Right cardiac atrium (tissue), 5 donors: ENCODE data around the gene PAX7. TPM values are rescaled to one million over a fixed set of nuclear protein-coding genes. Genes with fewer than 3 reads are reported as not detected.

ENCODE experiments used
- ATAC-seq, 2 donors: fragments of 200-7000 bp; cut with Tn5 transposase; one replicate each; pipeline versions ENCODE4 v1.8.0 to v1.9.1; 2020; ENCODE audit warnings: moderate library complexity in 2 of 2, mild to moderate bottlenecking in 1 of 2
- DNase-seq, 3 donors: peaks; one replicate each; pipeline ENCODE4 v3.0.0-alpha.2; 2020
- H3K27ac ChIP-seq: one replicate; pipeline ENCODE4 v1.5.1; 2013; ENCODE audit warnings: mild to moderate bottlenecking, low read length, control low read depth, moderate library complexity
- H3K27me3 ChIP-seq: one replicate; pipeline ENCODE4 v1.6.1; 2013; ENCODE audit not compliant: control insufficient read depth, insufficient read depth
- H3K4me1 ChIP-seq: one replicate; pipeline ENCODE4 v1.6.1; 2013; ENCODE audit warnings: low read length; ENCODE audit not compliant: control insufficient read depth, insufficient read depth
- H3K4me3 ChIP-seq: one replicate; pipeline ENCODE4 v1.5.1; 2013; ENCODE audit warnings: low read length, control low read depth
- H3K9me3 ChIP-seq: one replicate; pipeline ENCODE4 v1.6.1; 2013; ENCODE audit warnings: low read length; ENCODE audit not compliant: control insufficient read depth
- WGBS: extraction: QIAGEN DNeasy Blood & Tissue Kit; methylation state at CpG from one replicate; pipeline ENCODE4 v1.1.7; 2013; 5-methylcytosine and 5-hydroxymethylcytosine counted together
- intact Hi-C, 4 donors: fragments of 100-400 bp; cut with DNase I; formaldehyde crosslinking; loops; one replicate each; pipeline versions ENCODE4 v1.11.0 to v1.14.0; 2022 to 2023
- polyA plus RNA-seq: library from polyadenylated mRNA; stranded (reverse); fragments of 200-250 nt; gene quantifications from one replicate; pipeline ENCODE4 v1.2.3, GENCODE V29; 2013
- total RNA-seq, 4 donors: library from RNA; stranded (reverse); fragmentation: NEBNext Ultra II Directional; extraction: Animal tissue kit (Norgen Biotek cat#: 25700); gene quantifications; one replicate each; pipeline ENCODE4 v1.2.1, GENCODE V29; 2021
- donor health status: healthy with polysubstance abuse.
- donor health status: DM: no; HTN: yes; CAD: no.
- donor health status: DM: no; HTN: no; CAD: no.
- donor health status: DM: no; HTN: yes; CAD: no; lungs with severe emphysema.
- donor health status: DM: yes; HTN: yes; CAD: no.

Gene PAX7
- total and polyA plus RNA-seq, 5 donors: not detected

- intact Hi-C loops: no loop called here
- Histone ChIP-seq H3K9me3 (no peaks in the 10 kb centered on the region), H3K4me3 (no peak overlapping the region), H3K4me1 (no peaks in the 10 kb centered on the region), H3K27ac (no peak overlapping the region), H3K27me3 (peaks cover 11% of the 10 kb centered on the region)
- DNase-seq (no peak), ATAC-seq (no peak)
- WGBS: 80% methylated on average over 8 of the region's 8 CpGs
These were observed 2.1 kb upstream of the PAX7 start for GRCh38 chr1:18628511-18628910.

GRCh38 chr1:18629659-18630510 is 761 bp upstream of the PAX7 start:
- intact Hi-C loops: no loop called here
- no peak for ATAC-seq
- Histone ChIP-seq H3K4me3 (no peak overlapping the region), H3K27me3 (peaks cover 11% of the 10 kb centered on the region), H3K4me1 (no peaks in the 10 kb centered on the region), H3K27ac (no peak overlapping the region), H3K9me3 (no peaks in the 10 kb centered on the region)
- no peak for DNase-seq
- 24% methylated on average over 39 of the region's 39 CpGs for whole genome bisulfite sequencing

- peaks cover 11% of the 10 kb centered on the region for H3K27me3 ChIP-seq
- ATAC-seq: no peak
- 3% methylated on average over 53 of the region's 53 CpGs for WGBS
These were observed 1.0 kb downstream of the PAX7 start for GRCh38 chr1:18631496-18632217.

GRCh38 chr1:18632218-18632588 is 1.6 kb downstream of the PAX7 start:
- no peak for ATAC-seq
- no peak for DNase-seq
- H3K27ac ChIP-seq: no peak overlapping the region
- no peaks in the 10 kb centered on the region for H3K4me1 ChIP-seq
- H3K9me3 ChIP-seq: no peaks in the 10 kb centered on the region
- peaks cover 11% of the 10 kb centered on the region for H3K27me3 ChIP-seq
- intact Hi-C loops: no loop called here
- no peak overlapping the region for H3K4me3 ChIP-seq
- 6% methylated on average over 23 of the region's 23 CpGs for WGBS

More at GRCh38 chr1:18631496-18632217, 1.0 kb downstream of the PAX7 start:
- intact Hi-C loops: no loop called here
- DNase-seq: no peak
- H3K27ac ChIP-seq: no peak overlapping the region
- no peaks in the 10 kb centered on the region for H3K9me3 ChIP-seq
- H3K4me1 ChIP-seq: no peaks in the 10 kb centered on the region
- peak overlapping the region; percentile 48 for H3K4me3 ChIP-seq

GRCh38 chr1:18632783-18633421 is 2.3 kb downstream of the PAX7 start:
- Histone ChIP-seq H3K4me3 (no peak overlapping the region), H3K9me3 (no peaks in the 10 kb centered on the region), H3K4me1 (no peaks in the 10 kb centered on the region), H3K27me3 (peaks cover 11% of the 10 kb centered on the region), H3K27ac (no peak overlapping the region)
- intact Hi-C loops: no loop called here
- ATAC-seq (no peak), DNase-seq (no peak)
- WGBS: 6% methylated on average over 48 of the region's 48 CpGs

- H3K4me3 ChIP-seq: no peak overlapping the region
- DNase-seq: no peak
These were observed 2.9 kb downstream of the PAX7 start for GRCh38 chr1:18633422-18634155.

GRCh38 chr1:18634276-18634675 is 3.6 kb downstream of the PAX7 start:
- ATAC-seq (no peak), DNase-seq (no peak)
- 4% methylated on average over 16 of the region's 16 CpGs for WGBS
- Histone ChIP-seq H3K27ac (no peak overlapping the region), H3K4me3 (no peak overlapping the region), H3K27me3 (peaks cover 10% of the 10 kb centered on the region), H3K9me3 (no peaks in the 10 kb centered on the region), H3K4me1 (no peaks in the 10 kb centered on the region)
- intact Hi-C loops: no loop called here

More at GRCh38 chr1:18633422-18634155, 2.9 kb downstream of the PAX7 start:
- Histone ChIP-seq H3K4me1 (no peaks in the 10 kb centered on the region), H3K27me3 (peaks cover 11% of the 10 kb centered on the region), H3K27ac (no peak overlapping the region), H3K9me3 (no peaks in the 10 kb centered on the region)
- no peak for ATAC-seq
- intact Hi-C loops: no loop called here
- 7% methylated on average over 15 of the region's 15 CpGs for WGBS

GRCh38 chr1:18635070-18635577 is 4.5 kb downstream of the PAX7 start:
- Histone ChIP-seq H3K4me1 (no peaks in the 10 kb centered on the region), H3K4me3 (no peak overlapping the region), H3K27me3 (peaks cover 6% of the 10 kb centered on the region), H3K9me3 (no peaks in the 10 kb centered on the region), H3K27ac (no peak overlapping the region)
- no peak for DNase-seq
- no peak for ATAC-seq
- WGBS: 8% methylated on average over 5 of the region's 5 CpGs
- intact Hi-C loops: no loop called here

- Histone ChIP-seq H3K4me1 (no peaks in the 10 kb centered on the region), H3K9me3 (no peaks in the 10 kb centered on the region), H3K27ac (no peak overlapping the region), H3K4me3 (no peak overlapping the region), H3K27me3 (peaks cover 2% of the 10 kb centered on the region)
- ATAC-seq (no peak), DNase-seq (no peak)
- intact Hi-C loops: no loop called here
- 3% methylated on average over 40 of the region's 40 CpGs for WGBS
These were observed 5.4 kb downstream of the PAX7 start for GRCh38 chr1:18635891-18636595.
